ENCODE results near the gene HOXA3.

The HOXA3 gene

GRCh38 chr7:27173956-27174873 is 21.8 kb upstream of the HOXA3 start, which contains the start of gene HOXA10 (continued):
- TF ChIP-seq CSRNP3 (CRISPR knock-in tag; IDR thresholded peaks at IDR 0.05): no peak

- TF ChIP-seq TCF4 (CRISPR knock-in tag; IDR thresholded peaks at IDR 0.05; ENCODE audit: borderline replicate concordance): no peak
- no peak for TF ChIP-seq ISL1 (CRISPR knock-in tag; IDR thresholded peaks at IDR 0.05)
- TF ChIP-seq CSDC2 (CRISPR knock-in tag; IDR thresholded peaks at IDR 0.05): no peak
- no peak for TF ChIP-seq ZNF70 (CRISPR knock-in tag; IDR thresholded peaks at IDR 0.05)
- no peak for TF ChIP-seq OSR1 (CRISPR knock-in tag; IDR thresholded peaks at IDR 0.05)
- TF ChIP-seq ZNF565 (CRISPR knock-in tag; conservative IDR thresholded peaks at IDR 0.05; ENCODE audit: low read depth): no peak
- no peak for TF ChIP-seq CREB5 (CRISPR knock-in tag; IDR thresholded peaks at IDR 0.05; ENCODE audit: low read depth)
- TF ChIP-seq ARNTL (CRISPR knock-in tag; IDR thresholded peaks at IDR 0.05; ENCODE audit: borderline replicate concordance, low read depth): no peak
- TF ChIP-seq CSRNP3 (CRISPR knock-in tag; IDR thresholded peaks at IDR 0.05): no peak
- no peak for TF ChIP-seq GLIS3 (CRISPR knock-in tag; IDR thresholded peaks at IDR 0.05)
- no peak for TF ChIP-seq ZFP3 (CRISPR knock-in tag; IDR thresholded peaks at IDR 0.05)
- no peak for TF ChIP-seq POU6F1 (CRISPR knock-in tag; IDR thresholded peaks at IDR 0.05; ENCODE audit: borderline replicate concordance, low read depth)
- no peak for TF ChIP-seq TSHZ2 (CRISPR knock-in tag; IDR thresholded peaks at IDR 0.05)
- TF ChIP-seq BACH2 (CRISPR knock-in tag; IDR thresholded peaks at IDR 0.05; ENCODE audit: borderline replicate concordance): no peak
- no peak for TF ChIP-seq RARB (CRISPR knock-in tag; IDR thresholded peaks at IDR 0.05)
- no peak for TF ChIP-seq ESRRG (CRISPR knock-in tag; IDR thresholded peaks at IDR 0.05)
- no peak for TF ChIP-seq ZC3H10 (CRISPR knock-in tag; IDR thresholded peaks at IDR 0.05)
- TF ChIP-seq SNAI2 (CRISPR knock-in tag; IDR thresholded peaks at IDR 0.05): no peak
- no peak for ATAC-seq
Observed at GRCh38 chr7:27173511-27173955, 21.1 kb upstream of the HOXA3 start.

GRCh38 chr7:27172823-27173510 is 20.6 kb upstream of the HOXA3 start:
- peak; percentile 8; the same call in 1 of the 3 replicates for ATAC-seq
- TF ChIP-seq CSRNP3 (CRISPR knock-in tag; IDR thresholded peaks at IDR 0.05) (no peak), BACH2 (CRISPR knock-in tag; IDR thresholded peaks at IDR 0.05; ENCODE audit: borderline replicate concordance) (no peak), GLIS3 (CRISPR knock-in tag; IDR thresholded peaks at IDR 0.05) (no peak), ZNF70 (CRISPR knock-in tag; IDR thresholded peaks at IDR 0.05) (no peak), ARNTL (CRISPR knock-in tag; IDR thresholded peaks at IDR 0.05; ENCODE audit: borderline replicate concordance, low read depth) (no peak), TOX (CRISPR knock-in tag; IDR thresholded peaks at IDR 0.05; ENCODE audit: borderline replicate concordance) (no peak), CSDC2 (CRISPR knock-in tag; IDR thresholded peaks at IDR 0.05) (no peak), TCF4 (CRISPR knock-in tag; IDR thresholded peaks at IDR 0.05; ENCODE audit: borderline replicate concordance) (no peak), CREB5 (CRISPR knock-in tag; IDR thresholded peaks at IDR 0.05; ENCODE audit: low read depth) (no peak), ISL1 (CRISPR knock-in tag; IDR thresholded peaks at IDR 0.05) (no peak), ZC3H10 (CRISPR knock-in tag; IDR thresholded peaks at IDR 0.05) (no peak), PATZ1 (CRISPR knock-in tag; IDR thresholded peaks at IDR 0.05; ENCODE audit: borderline replicate concordance) (no peak)
